Central memory CD4-positive, alpha-beta T cell (primary cell): ENCODE measurements around the gene CHDH.

Experiments
- DNase-seq: peaks from one replicate; pipeline ENCODE4 v3.0.0; 2022
- total RNA-seq, 3 experiments: gene quantifications; one replicate each; lab custom pipeline; 2026; lab: John Stamatoyannopoulos, UW

Gene CHDH, protein sequence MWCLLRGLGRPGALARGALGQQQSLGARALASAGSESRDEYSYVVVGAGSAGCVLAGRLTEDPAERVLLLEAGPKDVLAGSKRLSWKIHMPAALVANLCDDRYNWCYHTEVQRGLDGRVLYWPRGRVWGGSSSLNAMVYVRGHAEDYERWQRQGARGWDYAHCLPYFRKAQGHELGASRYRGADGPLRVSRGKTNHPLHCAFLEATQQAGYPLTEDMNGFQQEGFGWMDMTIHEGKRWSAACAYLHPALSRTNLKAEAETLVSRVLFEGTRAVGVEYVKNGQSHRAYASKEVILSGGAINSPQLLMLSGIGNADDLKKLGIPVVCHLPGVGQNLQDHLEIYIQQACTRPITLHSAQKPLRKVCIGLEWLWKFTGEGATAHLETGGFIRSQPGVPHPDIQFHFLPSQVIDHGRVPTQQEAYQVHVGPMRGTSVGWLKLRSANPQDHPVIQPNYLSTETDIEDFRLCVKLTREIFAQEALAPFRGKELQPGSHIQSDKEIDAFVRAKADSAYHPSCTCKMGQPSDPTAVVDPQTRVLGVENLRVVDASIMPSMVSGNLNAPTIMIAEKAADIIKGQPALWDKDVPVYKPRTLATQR
- total RNA-seq, result 0.22 to 0.77 (median 0.25) reads per million in 3 experiments

DNA sequence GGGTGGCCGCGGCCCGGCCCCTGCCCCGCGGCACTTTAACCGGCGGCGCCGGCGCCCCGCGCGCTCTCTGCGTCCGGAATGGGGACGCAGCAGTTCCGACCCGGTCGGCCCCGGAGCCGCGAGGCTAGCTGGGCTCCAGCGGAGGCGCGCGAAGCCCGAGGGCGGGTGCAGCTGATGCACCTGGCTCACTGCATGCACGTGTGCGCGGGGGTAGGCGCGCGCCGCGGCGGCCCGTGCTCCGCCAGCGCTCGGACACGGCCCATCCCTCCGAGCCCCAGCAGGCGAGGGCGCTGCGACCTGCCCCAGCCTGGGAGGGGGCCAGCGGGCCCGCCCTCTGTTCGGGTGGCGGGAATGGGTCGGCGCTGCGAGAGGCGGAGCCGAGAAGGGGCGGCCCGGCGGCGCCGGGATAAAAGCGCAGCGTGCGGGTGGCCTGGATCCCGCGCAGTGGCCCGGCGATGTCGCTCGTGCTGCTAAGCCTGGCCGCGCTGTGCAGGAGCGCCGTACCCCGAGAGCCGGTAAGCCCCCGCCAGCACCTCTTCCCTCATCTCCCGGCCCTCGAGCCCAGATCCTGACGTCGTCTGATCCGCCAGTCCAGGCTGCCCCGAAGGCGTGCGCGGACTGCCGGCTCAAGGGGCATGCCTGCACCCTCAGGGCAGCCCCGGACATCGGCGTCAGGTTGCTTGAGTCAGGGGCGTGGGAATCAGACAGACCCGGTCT is at the start of gene CHDH, which contains the start of gene IL17RB:
TSS of gene CHDH (minus strand) at position 286 of the 717 bp plus-strand sequence. CDS start 22,411 bp downstream, outside the sequence.
TSS of gene IL17RB (plus strand) at position 435 of the 717 bp plus-strand sequence. CDS start at position 456, 21 bp downstream.
- DNase-seq, result no peak

DNA sequence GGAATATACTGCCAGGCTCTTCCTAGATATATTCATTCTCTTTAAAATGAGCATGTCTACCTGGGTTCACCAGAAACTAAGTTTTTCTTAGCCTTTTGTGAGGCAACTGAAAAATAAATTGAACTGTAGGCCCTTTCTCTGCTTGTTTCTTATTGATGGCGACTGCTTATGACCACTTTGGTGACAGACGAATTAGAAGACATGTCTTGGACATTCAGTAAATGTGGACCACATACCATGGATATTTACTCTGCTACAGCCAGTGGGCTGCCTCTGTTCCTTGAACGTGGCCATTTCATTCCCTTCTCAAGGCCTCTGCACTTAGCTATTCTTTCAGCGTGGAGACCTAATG is 46.0 kb upstream of the CHDH start:
- no peak for DNase-seq

DNA sequence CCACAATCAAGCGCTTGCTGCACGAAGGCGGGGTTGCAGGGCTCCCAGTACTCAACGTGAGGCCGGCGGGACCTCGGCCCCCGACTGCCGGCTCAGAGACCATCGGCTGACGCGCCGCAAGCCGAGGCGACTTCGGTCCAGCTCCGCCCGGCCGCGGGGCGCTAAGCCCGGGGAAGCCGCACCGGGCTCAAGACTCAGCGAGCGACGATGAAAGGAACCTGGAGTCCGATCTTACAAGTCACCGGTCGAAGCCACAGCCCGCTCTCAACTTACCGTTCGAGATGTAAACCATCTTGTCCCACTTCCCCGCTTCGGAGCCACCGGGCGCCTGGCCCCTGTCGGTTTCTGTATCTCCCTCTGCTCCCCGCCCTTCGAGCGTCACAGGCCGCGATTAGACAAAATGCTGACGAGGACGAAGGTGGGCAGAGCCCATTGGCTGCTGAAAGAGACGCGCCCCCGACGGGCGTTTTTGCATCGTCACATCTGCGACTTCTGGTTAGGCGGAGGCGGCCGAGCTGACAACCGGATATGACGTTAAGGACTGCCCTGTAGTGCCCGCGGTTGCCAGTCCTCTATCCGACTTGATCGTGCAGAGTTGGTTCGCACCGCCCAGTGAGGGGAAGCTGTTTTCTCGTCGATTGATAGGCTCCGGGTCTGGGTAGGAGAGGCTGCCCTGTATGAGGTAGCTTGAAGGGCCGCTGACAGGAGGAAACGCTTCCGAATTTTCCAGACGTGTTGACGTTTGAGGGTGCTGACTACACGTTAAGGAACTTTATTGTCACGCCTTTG is 45.5 kb upstream of the CHDH start, which contains the start of gene SELENOK:
TSS of gene SELENOK (minus strand) at position 363 of the 789 bp plus-strand sequence.
- DNase-seq, result peak; percentile 98

DNA sequence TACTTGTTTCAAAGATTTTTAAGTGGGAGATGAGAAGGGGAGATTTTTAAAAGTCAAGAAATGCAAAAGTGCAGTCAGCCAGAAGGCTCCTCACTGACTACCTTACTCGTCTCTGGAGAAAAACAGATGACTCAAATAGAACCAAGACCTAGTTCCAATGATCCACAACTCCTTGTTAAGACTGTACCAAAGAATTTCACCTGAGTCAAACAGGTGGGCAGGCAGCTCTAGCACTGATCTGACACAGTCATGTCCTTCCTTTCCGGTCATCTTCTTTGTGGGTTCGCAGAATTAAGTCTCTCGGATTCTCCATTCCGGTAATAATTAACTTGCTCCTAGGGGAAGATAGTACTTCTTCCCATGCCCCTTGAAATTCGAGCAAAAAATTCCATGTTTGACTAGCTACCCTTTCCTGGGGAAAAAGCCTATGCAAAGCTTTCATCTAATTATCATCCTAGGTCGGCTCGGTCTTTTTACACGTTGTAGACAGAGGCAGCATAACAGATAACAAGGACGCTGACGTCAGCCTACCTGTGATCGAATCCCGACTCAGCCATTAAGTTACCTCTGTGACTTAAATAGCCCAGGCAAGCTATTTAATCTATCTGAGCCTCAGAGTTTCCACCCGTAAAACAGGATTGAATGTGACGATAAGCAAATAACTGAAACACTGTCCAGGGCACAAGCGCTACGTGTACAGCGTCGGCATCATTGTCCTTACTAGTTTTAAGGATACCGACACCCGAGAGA is 44.7 kb upstream of the CHDH start:
- DNase-seq, result peak; percentile 77

DNA sequence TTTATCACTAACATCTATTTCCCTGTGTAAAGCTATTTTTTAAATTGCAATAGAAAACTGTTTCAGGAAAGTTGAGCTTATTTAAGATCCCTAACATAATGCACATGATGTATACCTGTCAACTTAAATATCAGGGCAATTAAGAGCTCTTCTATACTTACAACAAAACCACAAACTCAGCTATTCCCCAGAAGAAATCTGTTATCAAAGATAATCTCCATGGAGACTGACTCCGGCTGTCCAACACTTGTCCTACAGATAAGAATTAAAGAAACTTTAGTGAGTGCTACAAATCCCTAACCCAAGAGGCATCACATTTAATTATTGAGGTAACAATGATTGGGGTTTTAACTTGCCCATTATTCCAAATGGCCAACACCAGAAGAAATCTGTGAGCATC is 42.0 kb upstream of the CHDH start:
- no peak for DNase-seq

DNA sequence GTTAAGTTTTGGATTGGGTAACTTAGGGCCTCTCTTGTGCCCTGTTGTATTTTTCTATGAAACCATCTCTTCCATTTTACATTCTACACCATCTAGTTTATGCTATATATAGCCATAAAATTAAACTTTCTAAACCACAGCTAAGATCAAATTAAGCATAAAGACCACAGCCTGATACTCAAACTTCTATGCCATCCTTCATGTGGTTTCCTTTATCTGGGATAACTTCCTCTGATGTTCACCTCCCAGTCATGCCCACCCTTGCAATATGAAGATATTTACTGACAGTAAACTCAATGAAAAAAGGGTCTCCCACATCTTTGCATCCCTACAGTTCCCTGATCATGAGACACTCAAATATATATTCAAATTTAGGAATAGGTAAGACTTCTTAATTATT is 41.2 kb upstream of the CHDH start:
- DNase-seq, result no peak

DNA sequence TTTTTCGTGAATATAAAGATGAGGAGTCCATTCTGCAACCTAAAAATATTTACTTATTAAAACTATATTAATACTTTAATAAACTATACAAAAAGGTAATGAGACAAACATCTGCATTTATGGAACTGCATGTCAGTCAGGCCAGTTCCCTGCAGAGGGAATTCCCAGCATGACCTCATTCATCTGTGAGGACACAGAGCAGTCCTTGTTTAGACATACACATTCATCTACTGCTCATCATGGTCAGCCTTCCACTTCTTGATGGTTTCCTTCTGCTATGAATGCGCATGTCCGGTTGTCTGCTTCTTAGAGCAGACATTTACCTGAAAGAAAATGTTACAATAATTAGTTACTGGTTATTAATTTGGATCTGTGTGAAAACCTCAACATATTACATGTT is 39.0 kb upstream of the CHDH start:
- no peak for DNase-seq

DNA sequence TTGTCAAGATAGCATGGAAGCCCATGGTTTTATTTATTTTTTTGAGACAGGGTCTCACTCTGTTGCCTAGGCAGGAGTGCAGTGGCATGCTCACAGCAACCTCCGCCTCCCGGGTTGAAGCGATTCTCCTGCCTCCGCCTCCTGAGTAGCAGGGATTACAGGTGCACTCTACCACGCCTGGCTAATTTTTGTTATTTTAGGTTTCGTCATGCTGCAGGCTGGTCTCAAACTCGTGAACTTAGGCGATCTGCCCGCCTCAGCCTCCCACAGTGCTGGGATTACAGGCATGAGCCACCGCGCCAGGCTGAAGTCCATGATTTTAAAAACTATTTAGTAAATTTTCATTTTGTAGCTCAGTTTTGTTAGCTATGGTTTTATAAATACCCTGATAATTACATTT is 38.4 kb upstream of the CHDH start:
- no peak for DNase-seq

DNA sequence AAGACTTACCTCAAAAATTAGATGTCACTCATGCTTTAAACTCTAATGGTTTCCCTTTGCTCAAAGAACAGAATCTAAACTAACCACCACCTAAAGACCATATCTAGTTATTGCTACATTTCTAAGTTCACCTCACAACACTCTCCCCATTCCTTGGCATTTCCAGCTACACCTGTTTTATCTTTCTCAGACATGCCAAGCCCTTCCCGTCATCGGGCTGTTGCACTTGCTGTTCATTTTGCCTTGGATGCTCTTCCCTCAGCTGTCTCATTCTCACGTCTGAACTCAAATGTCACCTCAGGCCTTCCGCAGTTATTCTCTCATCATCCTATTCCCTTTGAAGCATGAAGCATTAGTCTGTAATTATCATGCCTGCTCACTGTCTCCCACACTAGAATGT is 36.8 kb upstream of the CHDH start:
- no peak for DNase-seq

DNA sequence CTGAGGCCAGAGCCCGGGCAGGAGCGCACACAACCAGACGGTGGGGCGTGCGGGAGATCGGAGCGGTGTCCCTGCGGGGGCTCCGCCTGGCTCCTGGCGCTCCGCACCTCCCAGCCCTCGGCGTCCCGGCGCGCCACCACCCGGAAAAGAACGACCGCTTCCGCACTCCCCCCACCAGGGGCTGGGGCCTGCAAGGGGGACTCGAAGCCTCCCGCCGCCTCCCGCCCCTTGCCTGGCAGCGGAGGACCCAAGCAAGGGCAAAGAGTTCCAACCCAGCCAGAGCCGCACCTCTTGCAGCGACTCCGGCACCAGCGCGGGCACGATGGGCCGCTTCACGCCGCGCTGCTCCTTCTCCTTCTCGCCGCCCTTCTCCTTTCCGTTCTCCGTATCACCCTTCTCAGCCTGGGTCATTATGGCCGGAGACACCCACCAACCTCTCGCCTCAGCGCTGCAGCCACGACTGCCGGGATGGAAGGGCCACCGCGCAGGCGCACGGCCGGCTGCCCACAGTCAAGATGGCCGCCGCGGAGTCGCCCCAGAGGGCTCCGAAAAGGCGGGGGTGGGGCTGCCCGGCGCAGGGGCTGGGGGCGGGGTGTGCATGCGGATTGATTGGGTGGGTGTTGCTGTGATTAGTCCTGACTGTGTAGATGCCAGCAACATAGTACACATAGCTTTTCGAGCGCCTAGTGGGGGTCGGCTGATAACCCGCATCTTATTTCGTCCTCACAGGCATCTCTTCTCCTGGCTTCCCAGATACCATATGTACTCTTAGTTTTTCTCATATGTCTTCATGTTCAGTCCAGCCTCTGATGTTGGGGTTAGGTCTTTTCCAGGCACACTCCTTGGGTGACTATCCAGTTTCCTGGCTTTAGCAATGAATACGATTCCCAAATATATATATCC is 35.7 kb upstream of the CHDH start, which contains the start of gene ACTR8:
TSS of gene ACTR8 (minus strand) at position 462 of the 903 bp plus-strand sequence. CDS start at position 411, 51 bp downstream.
- peak; percentile 83 for DNase-seq

DNA sequence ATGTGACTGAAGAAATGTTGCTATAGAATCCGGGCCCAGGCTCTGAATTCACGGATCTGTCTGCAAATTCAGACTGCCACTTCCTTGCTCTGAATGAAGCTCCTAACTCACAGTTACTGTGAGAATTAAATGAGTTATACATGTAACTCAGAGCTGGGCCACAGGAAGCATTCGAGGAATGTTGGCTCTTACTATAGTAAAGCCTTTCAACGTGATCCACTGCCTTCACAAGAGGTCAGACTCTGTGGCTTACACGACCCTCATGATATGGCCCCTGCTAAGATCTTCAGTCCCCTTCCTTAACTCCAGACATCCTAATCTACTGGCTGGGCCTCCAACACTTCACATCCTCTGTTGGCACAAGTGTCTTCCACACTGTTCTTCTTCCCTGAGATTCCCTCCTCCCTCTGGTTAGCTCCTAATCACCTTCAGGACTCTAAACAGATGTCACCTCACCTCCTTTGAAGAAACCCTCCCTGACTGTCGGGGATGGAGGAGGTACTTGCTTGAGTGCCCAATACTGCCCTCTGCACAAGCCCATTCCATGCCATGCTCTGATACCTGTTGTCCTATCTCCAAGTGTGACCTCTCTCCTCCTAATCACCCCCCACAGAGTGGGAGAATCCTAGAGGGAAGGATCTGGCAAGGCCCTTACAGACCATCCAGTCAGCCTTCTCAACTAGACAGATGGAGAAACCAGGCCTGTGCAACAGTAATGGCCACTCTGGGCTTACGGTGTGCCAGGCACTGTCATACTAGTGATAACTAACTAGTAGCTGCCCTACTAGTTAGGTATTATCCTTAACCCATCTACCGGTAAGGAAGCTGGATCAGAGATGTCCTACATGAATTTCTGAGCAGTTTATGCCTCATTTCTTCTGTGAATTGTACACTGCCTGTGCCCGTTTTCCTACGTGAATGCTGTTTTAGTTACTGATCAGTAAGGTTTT is 34.5 kb upstream of the CHDH start:
- DNase-seq, result no peak

DNA sequence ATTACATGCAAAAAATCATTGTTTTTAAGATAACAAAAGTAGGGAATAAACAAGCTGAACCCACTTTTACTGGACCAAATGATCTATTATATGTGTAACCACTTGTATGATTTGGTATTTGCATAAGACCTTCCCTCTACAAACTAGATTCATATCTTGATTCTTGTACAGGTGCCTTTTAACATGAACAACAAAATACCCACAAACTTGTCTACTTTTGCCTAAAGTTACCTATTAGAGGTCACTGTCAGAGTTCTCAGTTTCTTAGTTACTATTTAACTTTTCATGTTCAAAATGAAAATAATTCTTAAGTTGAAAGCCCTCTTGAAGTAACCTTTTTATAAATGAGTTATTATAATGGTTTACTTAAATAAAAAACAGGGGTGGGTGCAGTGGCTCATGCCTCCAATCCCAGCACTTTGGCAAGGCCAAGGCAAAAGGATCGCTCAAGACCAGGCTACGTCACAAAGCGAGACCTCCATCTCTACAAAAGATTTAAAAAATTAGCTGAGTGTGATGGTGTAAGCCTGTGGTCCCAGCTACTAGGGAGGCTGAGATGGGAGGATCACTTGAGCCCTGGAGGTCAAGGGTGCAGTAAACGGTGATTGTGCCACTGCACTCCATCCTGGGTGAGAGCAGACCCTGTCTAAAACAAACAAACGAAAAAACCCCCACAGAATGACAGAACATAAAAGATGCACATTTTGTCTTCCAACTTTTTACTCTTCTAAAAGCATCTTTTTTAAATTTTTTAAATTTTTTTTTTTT is 19.7 kb upstream of the CHDH start:
- no peak for DNase-seq

DNA sequence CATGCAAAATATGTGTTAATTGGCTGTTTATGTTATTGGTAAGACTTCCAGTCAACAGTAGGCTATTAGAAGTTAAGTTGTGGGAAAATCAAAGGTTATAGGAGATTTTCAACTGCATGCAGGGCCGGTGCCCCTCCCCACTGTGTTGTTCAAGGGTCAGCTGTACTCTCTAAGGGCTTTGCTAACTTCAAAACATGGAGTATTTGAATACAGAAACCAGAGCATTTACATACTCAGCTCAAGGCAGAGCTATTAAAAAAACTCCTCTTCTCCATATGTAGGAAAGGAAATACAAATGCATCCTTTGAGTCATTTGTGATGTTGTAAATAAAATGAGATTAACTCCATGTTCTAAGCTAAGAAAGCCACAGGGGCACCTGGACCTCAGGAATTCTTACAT is 16.9 kb upstream of the CHDH start:
- no peak for DNase-seq

DNA sequence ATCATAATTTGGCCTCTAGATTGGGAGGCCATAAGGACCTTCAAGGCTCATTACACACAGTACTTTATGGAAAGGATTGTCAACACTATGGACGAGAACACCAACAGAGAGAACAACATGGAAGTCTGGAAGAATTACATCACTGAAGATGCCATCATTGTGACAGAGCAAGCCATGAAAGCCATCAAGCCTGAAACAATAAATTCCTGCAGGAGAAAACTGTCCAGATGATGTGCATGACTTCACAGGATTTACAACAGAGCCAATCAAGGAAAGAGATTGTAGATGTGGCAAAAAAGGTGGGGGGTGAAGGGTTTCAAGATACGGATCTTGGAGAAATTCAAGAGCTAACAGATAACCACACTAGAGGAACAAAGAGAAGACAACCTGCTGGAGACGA is 16.0 kb upstream of the CHDH start:
- DNase-seq, result no peak

DNA sequence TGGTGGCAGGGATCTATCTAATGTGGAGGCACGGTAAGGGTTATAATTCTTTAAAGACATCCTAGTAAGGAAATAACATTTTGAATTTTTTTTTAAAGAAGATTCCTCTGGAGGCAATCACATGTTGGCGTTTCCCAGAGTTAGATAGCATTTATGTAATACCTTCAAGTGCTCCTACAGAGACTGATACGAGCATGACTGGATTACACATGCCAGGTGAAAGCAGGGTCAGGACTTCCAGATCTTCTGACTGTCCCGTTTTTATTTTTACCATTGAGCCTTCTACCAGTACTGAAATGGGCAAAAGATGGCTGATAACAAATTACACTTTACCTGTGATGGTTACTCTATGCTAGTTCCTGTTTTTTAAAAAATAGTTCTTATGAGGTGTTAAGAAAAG is 14.0 kb upstream of the CHDH start:
- no peak for DNase-seq

DNA sequence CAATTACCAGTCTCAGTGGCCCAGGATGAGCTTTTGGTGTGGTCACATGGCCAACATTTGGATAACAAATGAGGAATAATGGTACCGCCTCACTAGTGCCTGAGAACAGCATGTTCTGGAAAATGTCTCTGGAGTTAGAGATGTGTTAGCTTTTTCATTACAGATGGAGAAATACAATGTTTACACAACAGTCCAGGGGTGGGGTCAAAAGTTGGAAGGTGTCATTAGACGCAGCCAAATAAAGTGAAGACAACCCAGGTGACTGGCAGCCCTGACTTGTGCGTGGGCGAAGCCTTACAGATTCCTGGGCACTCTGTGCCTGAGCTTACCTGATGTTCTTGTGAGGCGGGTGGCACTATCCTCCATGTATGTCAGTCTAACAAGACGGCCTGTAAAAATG is 13.0 kb upstream of the CHDH start:
- no peak for DNase-seq

DNA sequence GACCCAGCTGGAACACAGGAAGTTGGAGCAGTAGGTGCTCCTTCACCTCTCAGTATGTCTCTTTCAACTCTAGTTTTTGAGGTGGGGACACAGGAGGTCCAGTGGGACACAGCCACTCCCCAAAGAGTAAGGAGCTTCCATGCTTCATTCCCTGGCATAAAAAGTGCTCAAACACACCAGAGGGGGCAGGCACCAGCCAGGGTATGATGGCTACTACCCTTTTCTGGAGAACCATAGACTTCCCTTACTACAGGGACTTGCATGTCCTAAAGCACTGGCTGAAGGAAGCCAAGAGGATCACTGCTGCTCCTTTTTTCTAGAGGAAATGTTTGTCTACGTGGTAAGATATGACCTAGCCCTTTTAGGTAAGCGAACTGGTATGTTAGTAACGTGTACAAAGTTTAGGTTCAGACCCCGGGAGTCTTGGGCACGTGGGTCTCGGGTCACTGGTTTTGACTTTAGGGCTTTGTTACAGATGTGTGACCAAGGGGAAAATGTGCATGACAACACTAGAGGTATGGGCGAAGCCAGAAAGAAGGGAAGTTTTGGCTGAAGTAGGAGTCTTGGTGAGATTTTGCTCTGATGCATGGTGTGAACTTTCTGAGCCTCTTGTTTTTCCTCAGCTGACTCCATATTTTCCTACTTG is 12.0 kb upstream of the CHDH start:
- no peak for DNase-seq

DNA sequence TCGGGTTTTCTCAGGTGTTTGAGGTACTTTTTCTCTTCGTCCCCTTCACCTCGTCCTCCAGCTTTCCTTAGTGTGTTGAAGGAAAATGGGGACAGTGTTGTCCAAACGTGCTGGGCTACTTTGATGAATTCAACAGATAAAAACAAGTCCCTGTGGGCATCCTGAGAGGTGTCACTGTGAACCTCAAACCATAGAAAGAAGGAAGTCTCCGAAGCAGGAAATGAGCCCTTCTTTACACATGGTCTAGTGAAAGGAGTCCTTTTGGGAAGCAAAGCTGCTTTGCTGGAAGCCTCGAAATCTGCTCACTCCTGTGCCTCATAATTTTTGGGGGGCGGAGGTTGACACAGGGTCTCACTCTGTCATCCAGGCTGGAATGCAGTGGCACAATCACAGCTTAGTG is 10.7 kb upstream of the CHDH start:
- DNase-seq, result no peak
